ENCODE measurements around the gene HPRT1.

DNA sequence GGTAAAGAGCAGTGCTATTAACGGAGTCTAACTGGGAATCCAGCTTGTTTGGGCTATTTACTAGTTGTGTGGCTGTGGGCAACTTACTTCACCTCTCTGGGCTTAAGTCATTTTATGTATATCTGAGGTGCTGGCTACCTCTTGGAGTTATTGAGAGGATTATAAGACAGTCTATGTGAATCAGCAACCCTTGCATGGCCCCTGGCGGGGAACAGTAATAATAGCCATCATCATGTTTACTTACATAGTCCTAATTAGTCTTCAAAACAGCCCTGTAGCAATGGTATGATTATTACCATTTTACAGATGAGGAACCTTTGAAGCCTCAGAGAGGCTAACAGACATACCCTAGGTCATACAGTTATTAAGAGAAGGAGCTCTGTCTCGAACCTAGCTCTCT is 1.5 kb downstream of the HPRT1 start:
- no peak for TF ChIP-seq POLR2A (IDR thresholded peaks at IDR 0.05)
- TF ChIP-seq, protein P1, sequence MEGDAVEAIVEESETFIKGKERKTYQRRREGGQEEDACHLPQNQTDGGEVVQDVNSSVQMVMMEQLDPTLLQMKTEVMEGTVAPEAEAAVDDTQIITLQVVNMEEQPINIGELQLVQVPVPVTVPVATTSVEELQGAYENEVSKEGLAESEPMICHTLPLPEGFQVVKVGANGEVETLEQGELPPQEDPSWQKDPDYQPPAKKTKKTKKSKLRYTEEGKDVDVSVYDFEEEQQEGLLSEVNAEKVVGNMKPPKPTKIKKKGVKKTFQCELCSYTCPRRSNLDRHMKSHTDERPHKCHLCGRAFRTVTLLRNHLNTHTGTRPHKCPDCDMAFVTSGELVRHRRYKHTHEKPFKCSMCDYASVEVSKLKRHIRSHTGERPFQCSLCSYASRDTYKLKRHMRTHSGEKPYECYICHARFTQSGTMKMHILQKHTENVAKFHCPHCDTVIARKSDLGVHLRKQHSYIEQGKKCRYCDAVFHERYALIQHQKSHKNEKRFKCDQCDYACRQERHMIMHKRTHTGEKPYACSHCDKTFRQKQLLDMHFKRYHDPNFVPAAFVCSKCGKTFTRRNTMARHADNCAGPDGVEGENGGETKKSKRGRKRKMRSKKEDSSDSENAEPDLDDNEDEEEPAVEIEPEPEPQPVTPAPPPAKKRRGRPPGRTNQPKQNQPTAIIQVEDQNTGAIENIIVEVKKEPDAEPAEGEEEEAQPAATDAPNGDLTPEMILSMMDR (IDR thresholded peaks at IDR 0.05), result no peak
